Tibial nerve (tissue), 4 donors: ENCODE results near the gene WDPCP.

Experiments used
- CTCF ChIP-seq, 5 experiments: fragments of 200-600 bp in 3 of 5; fragments of 450-650 bp in 2 of 5; sonication (generic) in 3 of 5; IDR thresholded peaks; one replicate each; pipeline ENCODE4 v1.5.1; 2016 to 2019; ENCODE audit warnings: antibody characterized with exemption in 5 of 5, mild to moderate bottlenecking in 3 of 5, moderate library complexity in 2 of 5
- EP300 ChIP-seq, 2 donors: sonication (generic); formaldehyde crosslinking; IDR thresholded peaks; one replicate each; pipeline ENCODE4 v1.6.1; 2017; ENCODE audit warnings: antibody characterized with exemption in 2 of 2, mild to moderate bottlenecking in 1 of 2
- POLR2A ChIP-seq, 2 donors: fragments of 450-650 bp; IDR thresholded peaks; one replicate each; pipeline ENCODE4 v1.6.1; 2017; ENCODE audit warnings: antibody characterized with exemption in 2 of 2, mild to moderate bottlenecking in 2 of 2, moderate library complexity in 2 of 2

- TF ChIP-seq CTCF (IDR thresholded peaks at IDR 0.05) (no peak), POLR2A (IDR thresholded peaks at IDR 0.05) (no peak), EP300 (IDR thresholded peaks at IDR 0.05) (no peak)
These were observed 429.0 kb downstream of the WDPCP start for GRCh38 chr2:63159262-63159661.
